Neuron (in vitro differentiated cells): ENCODE measurements around the gene VRTN.

Source experiments
- H2AFZ ChIP-seq: one replicate; pipeline ENCODE4 v1.6.1; 2013; ENCODE audit warnings: low read depth, mild to moderate bottlenecking, inconsistent platforms, low read length, moderate library complexity
- H3K27me3 ChIP-seq: one replicate; pipeline ENCODE4 v1.6.1; 2013; ENCODE audit warnings: low read length; ENCODE audit not compliant: insufficient read depth
- H3K36me3 ChIP-seq: one replicate; pipeline ENCODE4 v1.6.1; 2013; ENCODE audit warnings: low read length; ENCODE audit not compliant: insufficient read depth
- H3K4me1 ChIP-seq: one replicate; pipeline ENCODE4 v1.6.1; 2013; ENCODE audit warnings: low read length; ENCODE audit not compliant: insufficient read depth
- H3K4me3 ChIP-seq: 2 replicates; pipeline ENCODE4 v1.5.1; 2013; ENCODE audit warnings: mild to moderate bottlenecking, low read length, moderate library complexity
- H3K9me3 ChIP-seq: one replicate; pipeline ENCODE4 v1.6.1; 2013; ENCODE audit warnings: low read length

VRTN gene

GRCh38 chr14:74407021-74407800 is 58.9 kb downstream of the VRTN start:
- no peaks in the 10 kb centered on the region for H3K9me3 ChIP-seq
- H3K4me3 ChIP-seq, result no peak overlapping the region
- no peak overlapping the region for H2AFZ ChIP-seq
- peaks cover 6% of the 10 kb centered on the region for H3K27me3 ChIP-seq
- no peaks in the 10 kb centered on the region for H3K36me3 ChIP-seq
- H3K4me1 ChIP-seq, result peaks cover 8% of the 10 kb centered on the region

- H3K27me3 ChIP-seq, result peaks cover 6% of the 10 kb centered on the region
- H3K9me3 ChIP-seq, result no peaks in the 10 kb centered on the region
- H3K36me3 ChIP-seq, result no peaks in the 10 kb centered on the region
- no peak overlapping the region for H2AFZ ChIP-seq
- peaks cover 2% of the 10 kb centered on the region for H3K4me1 ChIP-seq
- H3K4me3 ChIP-seq, result no peak overlapping the region
Observed at GRCh38 chr14:74407801-74408154, 59.5 kb downstream of the VRTN start.

- Histone ChIP-seq H3K27me3 (peaks cover 9% of the 10 kb centered on the region), H3K36me3 (no peaks in the 10 kb centered on the region), H2AFZ (no peak overlapping the region), H3K4me3 (no peak overlapping the region), H3K9me3 (no peaks in the 10 kb centered on the region), H3K4me1 (no peaks in the 10 kb centered on the region)
Observed at GRCh38 chr14:74408870-74409269, 60.6 kb downstream of the VRTN start.

- Histone ChIP-seq H3K36me3 (no peaks in the 10 kb centered on the region), H3K9me3 (no peaks in the 10 kb centered on the region), H2AFZ (no peak overlapping the region), H3K4me1 (peaks cover 4% of the 10 kb centered on the region), H3K4me3 (no peak overlapping the region), H3K27me3 (peaks cover 12% of the 10 kb centered on the region)
Observed at GRCh38 chr14:74409441-74409840, 61.2 kb downstream of the VRTN start.
